SK-N-SH treated with all-trans-retinoic acid at 6 μM for 48 hours (cell line): ENCODE data around the gene HIPK1.
A peak's percentile ranks its signal among the peaks of the same experiment; 100 is the strongest.
"Not testable (repeated sequence)": the region's sequence is repeated elsewhere in the genome, so short reads cannot be mapped to it uniquely, and the experiment has no call there.

Experiments
- ATAC-seq: fragments of 200-7000 bp; cut with Tn5 transposase; 3 replicates; pipeline ENCODE4 v1.9.1; 2020; ENCODE audit warnings: mild to moderate bottlenecking, moderate library complexity
- ARNTL ChIP-seq: fragments of 450-650 bp; formaldehyde crosslinking; IDR thresholded peaks from 2 replicates; pipeline ENCODE4 v1.5.0; 2020; ENCODE audit warnings: low read depth, mild to moderate bottlenecking, moderate library complexity, borderline replicate concordance
- BACH2 ChIP-seq: fragments of 250-450 bp; sonication (Bioruptor Pico); IDR thresholded peaks from 2 replicates; pipeline ENCODE4 v1.9.0; 2021; ENCODE audit warnings: mild to moderate bottlenecking, borderline replicate concordance
- CSDC2 ChIP-seq: fragments of 250-450 bp; sonication (Bioruptor Pico); IDR thresholded peaks from 2 replicates; pipeline ENCODE4 v1.5.0; 2020; ENCODE audit warnings: mild to moderate bottlenecking, moderate library complexity
- ESRRG ChIP-seq: fragments of 250-450 bp; sonication (Bioruptor Pico); IDR thresholded peaks from 2 replicates; pipeline ENCODE4 v1.6.1; 2021; ENCODE audit warnings: mild to moderate bottlenecking
- ISL1 ChIP-seq: fragments of 250-450 bp; sonication (Bioruptor Pico); IDR thresholded peaks from 2 replicates; pipeline ENCODE4 v2.1.2; 2022; ENCODE audit warnings: mild to moderate bottlenecking, moderate library complexity
- OSR1 ChIP-seq: fragments of 250-450 bp; sonication (Bioruptor Pico); IDR thresholded peaks from 2 replicates; pipeline ENCODE4 v1.8.0; 2022; ENCODE audit warnings: moderate library complexity, mild to moderate bottlenecking, inconsistent platforms
- PPARA ChIP-seq: fragments of 250-450 bp; sonication (Bioruptor Pico); IDR thresholded peaks from 2 replicates; pipeline ENCODE4 v1.5.0; 2020; ENCODE audit warnings: mild to moderate bottlenecking, borderline replicate concordance
- RARB ChIP-seq: fragments of 250-450 bp; sonication (Bioruptor Pico); IDR thresholded peaks from 2 replicates; pipeline ENCODE4 v1.8.0; 2021; ENCODE audit warnings: mild to moderate bottlenecking, moderate library complexity
- SNAI2 ChIP-seq: fragments of 250-450 bp; sonication (Bioruptor Pico); IDR thresholded peaks from 2 replicates; pipeline ENCODE4 v1.5.0; 2020; ENCODE audit warnings: mild to moderate bottlenecking, moderate library complexity
- TCF4 ChIP-seq: fragments of 250-450 bp; sonication (Bioruptor Pico); IDR thresholded peaks from 2 replicates; pipeline ENCODE4 v1.8.0; 2021; ENCODE audit warnings: mild to moderate bottlenecking, moderate library complexity, borderline replicate concordance
- TOX ChIP-seq: fragments of 250-450 bp; sonication (Bioruptor Pico); IDR thresholded peaks from 2 replicates; pipeline ENCODE4 v1.8.0; 2021; ENCODE audit warnings: mild to moderate bottlenecking, moderate library complexity, borderline replicate concordance
- ZFP3 ChIP-seq: fragments of 250-450 bp; sonication (Bioruptor Pico); IDR thresholded peaks from 2 replicates; pipeline ENCODE4 v1.5.0; 2020; ENCODE audit warnings: mild to moderate bottlenecking, moderate library complexity
- ZFP30 ChIP-seq: fragments of 450-650 bp; formaldehyde crosslinking; IDR thresholded peaks from 2 replicates; pipeline ENCODE4 v1.5.0; 2022; ENCODE audit warnings: mild to moderate bottlenecking, moderate library complexity
- ZNF565 ChIP-seq: fragments of 450-650 bp; formaldehyde crosslinking; conservative IDR thresholded peaks from 2 replicates; pipeline ENCODE4 v1.5.0; 2020; ENCODE audit warnings: low read depth, mild to moderate bottlenecking, moderate library complexity
- ZNF70 ChIP-seq: fragments of 450-650 bp; formaldehyde crosslinking; IDR thresholded peaks from 2 replicates; pipeline ENCODE4 v1.5.0; 2020; ENCODE audit warnings: mild to moderate bottlenecking, moderate library complexity
- ZNF8 ChIP-seq: fragments of 450-650 bp; formaldehyde crosslinking; IDR thresholded peaks from 2 replicates; pipeline ENCODE4 v1.5.0; 2020; ENCODE audit warnings: mild to moderate bottlenecking, moderate library complexity
- TF ChIP-seq, protein P1 (sequence below): fragments of 250-450 bp; sonication (Bioruptor Pico); IDR thresholded peaks from 2 replicates; pipeline ENCODE4 v1.5.1; 2020; ENCODE audit warnings: low read depth, mild to moderate bottlenecking, moderate library complexity
- TF ChIP-seq, protein P2 (sequence below): fragments of 250-450 bp; sonication (Bioruptor Pico); IDR thresholded peaks from 2 replicates; pipeline ENCODE4 v1.8.0; 2021; ENCODE audit warnings: low read depth, mild to moderate bottlenecking, moderate library complexity, borderline replicate concordance
- TF ChIP-seq, protein P3 (sequence below): fragments of 250-450 bp; sonication (Bioruptor Pico); IDR thresholded peaks from 2 replicates; pipeline ENCODE4 v1.5.0; 2020; ENCODE audit warnings: mild to moderate bottlenecking, moderate library complexity
- TF ChIP-seq, protein P4 (sequence below): fragments of 250-450 bp; sonication (Bioruptor Pico); IDR thresholded peaks from 2 replicates; pipeline ENCODE4 v1.5.1; 2021; ENCODE audit warnings: mild to moderate bottlenecking, moderate library complexity

Gene HIPK1

DNA sequence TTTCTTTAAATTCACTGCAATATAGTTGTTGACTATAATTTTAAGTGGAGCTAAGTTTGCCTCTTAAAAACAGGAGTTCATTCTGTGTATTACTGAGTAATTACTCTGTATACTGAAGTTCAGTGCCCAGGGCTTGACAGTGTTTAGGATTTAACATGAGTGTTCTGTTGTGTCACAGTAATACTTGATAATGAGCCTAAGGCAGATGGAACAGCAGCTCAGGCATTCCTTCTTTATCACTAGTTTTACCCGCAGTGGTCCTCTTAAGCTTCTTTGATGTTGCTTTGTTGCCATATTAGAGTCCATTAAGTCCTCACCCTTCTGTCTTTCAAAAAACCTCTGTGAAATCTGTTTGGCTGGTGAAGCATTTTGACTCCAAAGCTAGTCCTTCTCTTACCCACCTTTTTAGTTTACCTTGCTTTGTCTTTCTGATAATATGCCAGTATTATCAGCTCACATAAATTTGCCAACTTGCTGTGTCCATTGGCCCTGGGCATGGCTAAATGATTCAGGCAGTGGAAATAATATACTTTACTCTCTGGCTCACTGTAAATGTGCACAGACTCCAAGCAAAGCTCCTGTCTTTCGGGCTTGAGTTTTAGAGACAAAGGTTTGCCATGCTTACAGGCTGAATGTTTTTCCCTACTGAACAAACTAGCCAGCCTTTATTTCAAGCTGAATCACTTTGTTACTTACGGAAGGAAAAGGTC, 17.7 kb downstream of the HIPK1 start:
- TF ChIP-seq ZFP3 (CRISPR knock-in tag) = no peak
- TF ChIP-seq BACH2 (CRISPR knock-in tag) = no peak
- TF ChIP-seq, protein P1, sequence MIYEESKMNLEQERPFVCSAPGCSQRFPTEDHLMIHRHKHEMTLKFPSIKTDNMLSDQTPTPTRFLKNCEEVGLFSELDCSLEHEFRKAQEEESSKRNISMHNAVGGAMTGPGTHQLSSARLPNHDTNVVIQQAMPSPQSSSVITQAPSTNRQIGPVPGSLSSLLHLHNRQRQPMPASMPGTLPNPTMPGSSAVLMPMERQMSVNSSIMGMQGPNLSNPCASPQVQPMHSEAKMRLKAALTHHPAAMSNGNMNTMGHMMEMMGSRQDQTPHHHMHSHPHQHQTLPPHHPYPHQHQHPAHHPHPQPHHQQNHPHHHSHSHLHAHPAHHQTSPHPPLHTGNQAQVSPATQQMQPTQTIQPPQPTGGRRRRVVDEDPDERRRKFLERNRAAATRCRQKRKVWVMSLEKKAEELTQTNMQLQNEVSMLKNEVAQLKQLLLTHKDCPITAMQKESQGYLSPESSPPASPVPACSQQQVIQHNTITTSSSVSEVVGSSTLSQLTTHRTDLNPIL (CRISPR knock-in tag) = no peak
- TF ChIP-seq, protein P2, sequence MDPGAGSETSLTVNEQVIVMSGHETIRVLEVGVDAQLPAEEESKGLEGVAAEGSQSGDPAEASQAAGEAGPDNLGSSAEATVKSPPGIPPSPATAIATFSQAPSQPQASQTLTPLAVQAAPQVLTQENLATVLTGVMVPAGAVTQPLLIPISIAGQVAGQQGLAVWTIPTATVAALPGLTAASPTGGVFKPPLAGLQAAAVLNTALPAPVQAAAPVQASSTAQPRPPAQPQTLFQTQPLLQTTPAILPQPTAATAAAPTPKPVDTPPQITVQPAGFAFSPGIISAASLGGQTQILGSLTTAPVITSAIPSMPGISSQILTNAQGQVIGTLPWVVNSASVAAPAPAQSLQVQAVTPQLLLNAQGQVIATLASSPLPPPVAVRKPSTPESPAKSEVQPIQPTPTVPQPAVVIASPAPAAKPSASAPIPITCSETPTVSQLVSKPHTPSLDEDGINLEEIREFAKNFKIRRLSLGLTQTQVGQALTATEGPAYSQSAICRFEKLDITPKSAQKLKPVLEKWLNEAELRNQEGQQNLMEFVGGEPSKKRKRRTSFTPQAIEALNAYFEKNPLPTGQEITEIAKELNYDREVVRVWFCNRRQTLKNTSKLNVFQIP = no peak
- no peak for TF ChIP-seq ZNF8 (CRISPR knock-in tag)
- peak; percentile 71 for ATAC-seq

- TF ChIP-seq, protein P3, sequence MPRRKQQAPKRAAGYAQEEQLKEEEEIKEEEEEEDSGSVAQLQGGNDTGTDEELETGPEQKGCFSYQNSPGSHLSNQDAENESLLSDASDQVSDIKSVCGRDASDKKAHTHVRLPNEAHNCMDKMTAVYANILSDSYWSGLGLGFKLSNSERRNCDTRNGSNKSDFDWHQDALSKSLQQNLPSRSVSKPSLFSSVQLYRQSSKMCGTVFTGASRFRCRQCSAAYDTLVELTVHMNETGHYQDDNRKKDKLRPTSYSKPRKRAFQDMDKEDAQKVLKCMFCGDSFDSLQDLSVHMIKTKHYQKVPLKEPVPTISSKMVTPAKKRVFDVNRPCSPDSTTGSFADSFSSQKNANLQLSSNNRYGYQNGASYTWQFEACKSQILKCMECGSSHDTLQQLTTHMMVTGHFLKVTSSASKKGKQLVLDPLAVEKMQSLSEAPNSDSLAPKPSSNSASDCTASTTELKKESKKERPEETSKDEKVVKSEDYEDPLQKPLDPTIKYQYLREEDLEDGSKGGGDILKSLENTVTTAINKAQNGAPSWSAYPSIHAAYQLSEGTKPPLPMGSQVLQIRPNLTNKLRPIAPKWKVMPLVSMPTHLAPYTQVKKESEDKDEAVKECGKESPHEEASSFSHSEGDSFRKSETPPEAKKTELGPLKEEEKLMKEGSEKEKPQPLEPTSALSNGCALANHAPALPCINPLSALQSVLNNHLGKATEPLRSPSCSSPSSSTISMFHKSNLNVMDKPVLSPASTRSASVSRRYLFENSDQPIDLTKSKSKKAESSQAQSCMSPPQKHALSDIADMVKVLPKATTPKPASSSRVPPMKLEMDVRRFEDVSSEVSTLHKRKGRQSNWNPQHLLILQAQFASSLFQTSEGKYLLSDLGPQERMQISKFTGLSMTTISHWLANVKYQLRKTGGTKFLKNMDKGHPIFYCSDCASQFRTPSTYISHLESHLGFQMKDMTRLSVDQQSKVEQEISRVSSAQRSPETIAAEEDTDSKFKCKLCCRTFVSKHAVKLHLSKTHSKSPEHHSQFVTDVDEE (CRISPR knock-in tag) = no peak
- peak; percentile 6; the same call in 1 of the 2 replicates for TF ChIP-seq ISL1
- peak; percentile 33 for ATAC-seq
Observed at GRCh38 chr1:113947388-113948107, 18.4 kb downstream of the HIPK1 start.

- not testable (repeated sequence) for ATAC-seq
Observed at GRCh38 chr1:113948151-113948550, 19.0 kb downstream of the HIPK1 start.

DNA sequence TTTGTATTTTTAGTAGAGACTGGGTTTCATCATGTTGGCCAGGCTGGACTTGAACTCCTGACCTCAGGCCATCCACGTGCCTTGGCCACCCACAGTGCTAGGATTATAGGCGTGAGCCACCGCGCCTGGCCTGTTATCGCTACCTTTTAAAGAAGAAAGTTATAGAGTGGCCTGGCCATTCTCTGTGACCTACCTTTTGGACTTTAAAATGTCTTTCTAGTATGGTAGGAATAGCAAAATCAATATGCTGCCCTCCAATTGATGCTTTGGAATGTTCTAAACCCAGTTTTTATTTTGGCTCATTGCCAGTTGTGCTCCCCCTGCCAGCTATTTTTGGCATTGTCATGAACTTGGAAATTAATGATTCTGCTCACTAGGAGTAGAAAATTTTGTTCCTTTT, 19.9 kb downstream of the HIPK1 start:
- ATAC-seq = no peak
- TF ChIP-seq PPARA (CRISPR knock-in tag) (no peak), OSR1 (CRISPR knock-in tag) (no peak), CSDC2 (CRISPR knock-in tag) (no peak), ZNF565 (CRISPR knock-in tag) (no peak), SNAI2 (CRISPR knock-in tag) (no peak), RARB (no peak), ZFP30 (CRISPR knock-in tag) (no peak), ESRRG (CRISPR knock-in tag) (no peak), ZNF70 (no peak), ARNTL (CRISPR knock-in tag) (no peak), TCF4 (CRISPR knock-in tag) (no peak), TOX (CRISPR knock-in tag) (no peak), ZNF8 (CRISPR knock-in tag) (no peak)
- TF ChIP-seq, protein P4, sequence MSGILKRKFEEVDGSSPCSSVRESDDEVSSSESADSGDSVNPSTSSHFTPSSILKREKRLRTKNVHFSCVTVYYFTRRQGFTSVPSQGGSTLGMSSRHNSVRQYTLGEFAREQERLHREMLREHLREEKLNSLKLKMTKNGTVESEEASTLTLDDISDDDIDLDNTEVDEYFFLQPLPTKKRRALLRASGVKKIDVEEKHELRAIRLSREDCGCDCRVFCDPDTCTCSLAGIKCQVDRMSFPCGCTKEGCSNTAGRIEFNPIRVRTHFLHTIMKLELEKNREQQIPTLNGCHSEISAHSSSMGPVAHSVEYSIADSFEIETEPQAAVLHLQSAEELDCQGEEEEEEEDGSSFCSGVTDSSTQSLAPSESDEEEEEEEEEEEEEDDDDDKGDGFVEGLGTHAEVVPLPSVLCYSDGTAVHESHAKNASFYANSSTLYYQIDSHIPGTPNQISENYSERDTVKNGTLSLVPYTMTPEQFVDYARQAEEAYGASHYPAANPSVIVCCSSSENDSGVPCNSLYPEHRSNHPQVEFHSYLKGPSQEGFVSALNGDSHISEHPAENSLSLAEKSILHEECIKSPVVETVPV (CRISPR knock-in tag) = no peak
- TF ChIP-seq, protein P2 = no peak
- TF ChIP-seq, protein P1 (CRISPR knock-in tag) = no peak
- TF ChIP-seq, protein P3 (CRISPR knock-in tag) = no peak
